GM21723 (cell line): ENCODE data around the gene HEXD.
"Not testable (repeated sequence)": the region's sequence is repeated elsewhere in the genome, so short reads cannot be mapped to it uniquely, and the experiment has no call there.

Source experiments
- ATAC-seq: cut with Tn5 transposase; IDR thresholded peaks from one replicate; pipeline ENCODE4 v1.9.1; 2021; ENCODE audit warnings: mild to moderate bottlenecking, moderate library complexity; ENCODE audit not compliant: unreplicated experiment

The HEXD gene

GRCh38 chr17:82396601-82397435 is 21.3 kb upstream of the HEXD start:
- no peak for ATAC-seq

- ATAC-seq, result no peak
Measured at GRCh38 chr17:82397449-82398335, 20.5 kb upstream of the HEXD start.

- no peak for ATAC-seq
Measured at GRCh38 chr17:82399041-82399441, 19.1 kb upstream of the HEXD start.

GRCh38 chr17:82399601-82400101 is 18.5 kb upstream of the HEXD start:
- ATAC-seq, result no peak

GRCh38 chr17:82400206-82400605 is 17.9 kb upstream of the HEXD start:
- ATAC-seq, result no peak

GRCh38 chr17:82400830-82401229 is 17.3 kb upstream of the HEXD start:
- no peak for ATAC-seq

GRCh38 chr17:82402865-82403264 is 15.3 kb upstream of the HEXD start:
- peak; percentile 53 for ATAC-seq

- no peak for ATAC-seq
Measured at GRCh38 chr17:82403662-82404660, 14.2 kb upstream of the HEXD start.

- ATAC-seq, result no peak
Measured at GRCh38 chr17:82405051-82405450, 13.1 kb upstream of the HEXD start.

GRCh38 chr17:82406131-82406671 is 11.9 kb upstream of the HEXD start:
- no peak for ATAC-seq

GRCh38 chr17:82407255-82407654 is 10.9 kb upstream of the HEXD start:
- no peak for ATAC-seq

GRCh38 chr17:82408288-82408937 is 9.7 kb upstream of the HEXD start:
- ATAC-seq, result no peak

GRCh38 chr17:82408938-82409318 is 9.2 kb upstream of the HEXD start:
- ATAC-seq, result no peak

GRCh38 chr17:82410014-82410716 is 8.0 kb upstream of the HEXD start:
- ATAC-seq, result no peak

GRCh38 chr17:82411396-82412053 is 6.6 kb upstream of the HEXD start:
- ATAC-seq, result no peak

- not testable (repeated sequence) for ATAC-seq
Measured at GRCh38 chr17:82412081-82412480, 6.1 kb upstream of the HEXD start.

GRCh38 chr17:82412535-82413520 is 5.3 kb upstream of the HEXD start:
- no peak for ATAC-seq
